Activated naive CD8-positive, alpha-beta T cell (primary cell): ENCODE results near the gene ALX4.

ENCODE experiments used
- H3K27ac Mint-ChIP-seq: one replicate; pipeline ENCODE4 v1.8.0; 2021; ENCODE audit warnings: mixed read lengths
- H3K27me3 Mint-ChIP-seq: one replicate; pipeline ENCODE4 v1.8.0; 2021; ENCODE audit warnings: mixed read lengths
- H3K36me3 Mint-ChIP-seq: one replicate; pipeline ENCODE4 v1.8.0; 2021; ENCODE audit warnings: mixed read lengths
- H3K4me1 Mint-ChIP-seq: one replicate; pipeline ENCODE4 v1.8.0; 2021; ENCODE audit warnings: low read depth, mixed read lengths
- H3K4me3 Mint-ChIP-seq: one replicate; pipeline ENCODE4 v1.8.0; 2021; ENCODE audit warnings: mild to moderate bottlenecking, mixed read lengths
- H3K9me3 Mint-ChIP-seq: one replicate; pipeline ENCODE4 v1.8.0; 2021; ENCODE audit warnings: low read depth, mixed read lengths

Gene ALX4

GRCh38 chr11:44313761-44314489 lies 4.0 kb upstream of the ALX4 start:
- Mint-ChIP-seq H3K4me1 (peaks cover 10% of the 10 kb centered on the region), H3K9me3 (no peaks in the 10 kb centered on the region), H3K4me3 (no peak overlapping the region), H3K27ac (no peak overlapping the region), H3K27me3 (peaks cover 51% of the 10 kb centered on the region), H3K36me3 (no peaks in the 10 kb centered on the region)

- no peaks in the 10 kb centered on the region for H3K9me3 Mint-ChIP-seq
- H3K27ac Mint-ChIP-seq, result no peak overlapping the region
- peaks cover 10% of the 10 kb centered on the region for H3K4me1 Mint-ChIP-seq
- H3K4me3 Mint-ChIP-seq, result no peak overlapping the region
- no peaks in the 10 kb centered on the region for H3K36me3 Mint-ChIP-seq
- H3K27me3 Mint-ChIP-seq, result peaks cover 53% of the 10 kb centered on the region
These were observed 2.9 kb upstream of the ALX4 start for GRCh38 chr11:44312876-44313275.

- Mint-ChIP-seq H3K4me1 (peaks cover 12% of the 10 kb centered on the region), H3K27ac (no peak overlapping the region), H3K9me3 (no peaks in the 10 kb centered on the region), H3K36me3 (no peaks in the 10 kb centered on the region), H3K4me3 (no peak overlapping the region), H3K27me3 (peaks cover 58% of the 10 kb centered on the region)
These were observed 1.7 kb upstream of the ALX4 start for GRCh38 chr11:44311339-44312261.

- Mint-ChIP-seq H3K4me3 (peak overlapping the region; percentile 54), H3K36me3 (no peaks in the 10 kb centered on the region), H3K4me1 (peaks cover 18% of the 10 kb centered on the region), H3K27me3 (peaks cover 60% of the 10 kb centered on the region), H3K27ac (no peak overlapping the region), H3K9me3 (no peaks in the 10 kb centered on the region)
These were observed 729 bp upstream of the ALX4 start for GRCh38 chr11:44310463-44311272.

GRCh38 chr11:44310206-44310462 lies 195 bp upstream of the ALX4 start:
- H3K4me1 Mint-ChIP-seq, result peaks cover 18% of the 10 kb centered on the region
- peaks cover 57% of the 10 kb centered on the region for H3K27me3 Mint-ChIP-seq
- H3K36me3 Mint-ChIP-seq, result no peaks in the 10 kb centered on the region
- no peak overlapping the region for H3K4me3 Mint-ChIP-seq
- no peaks in the 10 kb centered on the region for H3K9me3 Mint-ChIP-seq
- H3K27ac Mint-ChIP-seq, result no peak overlapping the region

- H3K27me3 Mint-ChIP-seq, result peaks cover 55% of the 10 kb centered on the region
- H3K4me3 Mint-ChIP-seq, result peak overlapping the region; percentile 51
- H3K9me3 Mint-ChIP-seq, result no peaks in the 10 kb centered on the region
- H3K27ac Mint-ChIP-seq, result no peak overlapping the region
- peaks cover 28% of the 10 kb centered on the region for H3K4me1 Mint-ChIP-seq
- H3K36me3 Mint-ChIP-seq, result no peaks in the 10 kb centered on the region
These were observed 939 bp downstream of the ALX4 start for GRCh38 chr11:44308923-44309477.

- H3K27me3 Mint-ChIP-seq, result peaks cover 54% of the 10 kb centered on the region
- peaks cover 28% of the 10 kb centered on the region for H3K4me1 Mint-ChIP-seq
- H3K27ac Mint-ChIP-seq, result no peak overlapping the region
- H3K36me3 Mint-ChIP-seq, result no peaks in the 10 kb centered on the region
- no peaks in the 10 kb centered on the region for H3K9me3 Mint-ChIP-seq
- peak overlapping the region; percentile 24 for H3K4me3 Mint-ChIP-seq
These were observed 1.6 kb downstream of the ALX4 start for GRCh38 chr11:44308256-44308922.

GRCh38 chr11:44307340-44308099 lies 2.4 kb downstream of the ALX4 start:
- peaks cover 28% of the 10 kb centered on the region for H3K4me1 Mint-ChIP-seq
- peak overlapping the region; percentile 24 for H3K4me3 Mint-ChIP-seq
- no peaks in the 10 kb centered on the region for H3K36me3 Mint-ChIP-seq
- H3K27ac Mint-ChIP-seq, result no peak overlapping the region
- H3K27me3 Mint-ChIP-seq, result peaks cover 52% of the 10 kb centered on the region
- H3K9me3 Mint-ChIP-seq, result no peaks in the 10 kb centered on the region

- H3K27ac Mint-ChIP-seq, result no peak overlapping the region
- no peaks in the 10 kb centered on the region for H3K9me3 Mint-ChIP-seq
These were observed 3.1 kb downstream of the ALX4 start for GRCh38 chr11:44306918-44307244.

GRCh38 chr11:44306052-44306917 lies 3.7 kb downstream of the ALX4 start:
- Mint-ChIP-seq H3K4me3 (peak overlapping the region; percentile 85), H3K4me1 (peaks cover 28% of the 10 kb centered on the region), H3K9me3 (no peaks in the 10 kb centered on the region), H3K36me3 (no peaks in the 10 kb centered on the region), H3K27me3 (peaks cover 47% of the 10 kb centered on the region), H3K27ac (no peak overlapping the region)

More at GRCh38 chr11:44306918-44307244, 3.1 kb downstream of the ALX4 start:
- peaks cover 28% of the 10 kb centered on the region for H3K4me1 Mint-ChIP-seq
- H3K27me3 Mint-ChIP-seq, result peaks cover 49% of the 10 kb centered on the region
- no peaks in the 10 kb centered on the region for H3K36me3 Mint-ChIP-seq
- peak overlapping the region; percentile 85 for H3K4me3 Mint-ChIP-seq

- Mint-ChIP-seq H3K4me1 (peaks cover 26% of the 10 kb centered on the region), H3K9me3 (no peaks in the 10 kb centered on the region), H3K36me3 (no peaks in the 10 kb centered on the region), H3K27me3 (peaks cover 40% of the 10 kb centered on the region), H3K4me3 (peak overlapping the region; percentile 85), H3K27ac (no peak overlapping the region)
These were observed 4.4 kb downstream of the ALX4 start for GRCh38 chr11:44305470-44306051.

- Mint-ChIP-seq H3K36me3 (no peaks in the 10 kb centered on the region), H3K27ac (no peak overlapping the region), H3K9me3 (no peaks in the 10 kb centered on the region), H3K4me3 (peak overlapping the region; percentile 85), H3K27me3 (peaks cover 44% of the 10 kb centered on the region), H3K4me1 (peaks cover 26% of the 10 kb centered on the region)
These were observed 4.9 kb downstream of the ALX4 start for GRCh38 chr11:44305026-44305469.
